WTC11 (cell line): ENCODE data around the gene EDC4. TPM values are rescaled to one million over a fixed set of nuclear protein-coding genes. Genes with fewer than 3 reads are reported as not detected.
A peak's percentile ranks its signal among the peaks of the same experiment; 100 is the strongest.

Experiments used
- CDX4 ChIP-seq: fragments of 250-450 bp; sonication (Bioruptor Pico); IDR thresholded peaks from 2 replicates; pipeline ENCODE4 v1.9.0; 2021; ENCODE audit warnings: moderate library complexity, mild to moderate bottlenecking, inconsistent platforms, borderline replicate concordance
- E2F4 ChIP-seq: sonication (generic); formaldehyde crosslinking; IDR thresholded peaks from 2 replicates; pipeline ENCODE4 v1.8.1; 2022; ENCODE audit warnings: low read depth, mild to moderate bottlenecking, moderate library complexity, missing genetic modification reagents, borderline replicate concordance
- EMX1 ChIP-seq: fragments of 250-450 bp; sonication (Bioruptor Pico); IDR thresholded peaks from 2 replicates; pipeline ENCODE4 v1.8.0; 2021; ENCODE audit warnings: mild to moderate bottlenecking
- ESRRA ChIP-seq: sonication (generic); formaldehyde crosslinking; IDR thresholded peaks from 2 replicates; pipeline ENCODE4 v1.8.1; 2022; ENCODE audit warnings: mild to moderate bottlenecking, missing genetic modification reagents, borderline replicate concordance
- FOXK1 ChIP-seq: sonication (generic); formaldehyde crosslinking; IDR thresholded peaks from 2 replicates; pipeline ENCODE4 v1.8.0; 2022; ENCODE audit warnings: mild to moderate bottlenecking, moderate library complexity, missing genetic modification reagents
- FOXP4 ChIP-seq: sonication (generic); formaldehyde crosslinking; IDR thresholded peaks from 2 replicates; pipeline ENCODE4 v1.8.0; 2022; ENCODE audit warnings: mild to moderate bottlenecking, missing genetic modification reagents
- NFYB ChIP-seq: sonication (generic); formaldehyde crosslinking; conservative IDR thresholded peaks from 2 replicates; pipeline ENCODE4 v1.8.0; 2022; ENCODE audit warnings: low read depth, missing genetic modification reagents
- PRDM15 ChIP-seq: sonication (generic); formaldehyde crosslinking; IDR thresholded peaks from 2 replicates; pipeline ENCODE4 v1.8.0; 2022; ENCODE audit warnings: missing genetic modification reagents
- SMAD3 ChIP-seq: sonication (generic); formaldehyde crosslinking; IDR thresholded peaks from 2 replicates; pipeline ENCODE4 v1.8.0; 2022; ENCODE audit warnings: missing genetic modification reagents, mild to moderate bottlenecking, borderline replicate concordance
- SP1 ChIP-seq: sonication (generic); formaldehyde crosslinking; conservative IDR thresholded peaks from 2 replicates; pipeline ENCODE4 v1.8.1; 2022; ENCODE audit warnings: missing genetic modification reagents
- STAT6 ChIP-seq: sonication (generic); formaldehyde crosslinking; conservative IDR thresholded peaks from 2 replicates; pipeline ENCODE4 v1.8.1; 2023; ENCODE audit warnings: mild to moderate bottlenecking, low read depth, missing genetic modification reagents, moderate library complexity
- USF1 ChIP-seq: sonication (generic); formaldehyde crosslinking; IDR thresholded peaks from 2 replicates; pipeline ENCODE4 v1.8.0; 2022; ENCODE audit warnings: mild to moderate bottlenecking, missing genetic modification reagents
- ZBTB43 ChIP-seq: sonication (generic); formaldehyde crosslinking; IDR thresholded peaks from 2 replicates; pipeline ENCODE4 v1.8.1; 2023; ENCODE audit warnings: mild to moderate bottlenecking, missing genetic modification reagents
- ZNF121 ChIP-seq: sonication (generic); formaldehyde crosslinking; IDR thresholded peaks from 2 replicates; pipeline ENCODE4 v1.8.0; 2023; ENCODE audit warnings: missing genetic modification reagents
- ZNF281 ChIP-seq: sonication (generic); formaldehyde crosslinking; IDR thresholded peaks from 2 replicates; pipeline ENCODE4 v1.8.0; 2023; ENCODE audit warnings: mild to moderate bottlenecking, missing genetic modification reagents
- ZNF416 ChIP-seq: fragments of 250-450 bp; sonication (Bioruptor Pico); IDR thresholded peaks from 2 replicates; pipeline ENCODE4 v1.9.0; 2021; ENCODE audit warnings: mild to moderate bottlenecking, inconsistent platforms
- total RNA-seq: library from RNA; stranded (reverse); gene quantifications from 3 replicates; pipeline ENCODE4 v1.2.3, GENCODE V29; 2021

Gene EDC4
- total RNA-seq, 1 experiment from 2014 or later, result 83.7 TPM

GRCh38 chr16:67842509-67843342 is 30.1 kb upstream of the EDC4 start (continued):
- TF ChIP-seq ZNF281 (CRISPR knock-in tag), result no peak; the same call in 1 of the 2 replicates
- TF ChIP-seq EMX1, result no peak
- TF ChIP-seq USF1, result no peak
- TF ChIP-seq FOXK1 (CRISPR knock-in tag), result peak; percentile 63
- no peak for TF ChIP-seq ZNF416 (CRISPR knock-in tag)
- no peak; the same call in 1 of the 2 replicates for TF ChIP-seq SP1 (CRISPR knock-in tag)
- TF ChIP-seq CDX4 (CRISPR knock-in tag), result no peak
- 0 out of 2 replicates have a peak, but pooled peaks have one; percentile 19 for TF ChIP-seq E2F4
- TF ChIP-seq STAT6 (CRISPR knock-in tag), result no peak
- TF ChIP-seq NFYB (CRISPR knock-in tag), result no peak
- TF ChIP-seq SMAD3 (CRISPR knock-in tag), result 0 out of 2 replicates have a peak, but pooled peaks have one; percentile 43
- no peak for TF ChIP-seq ESRRA (CRISPR knock-in tag)
- peak; percentile 82; the same call in 1 of the 2 replicates for TF ChIP-seq FOXP4 (CRISPR knock-in tag)
- TF ChIP-seq ZNF121 (CRISPR knock-in tag), result no peak
- 0 out of 2 replicates have a peak, but pooled peaks have one; percentile 9 for TF ChIP-seq PRDM15 (CRISPR knock-in tag)
- peak; percentile 55; the same call in 1 of the 2 replicates for TF ChIP-seq ZBTB43 (CRISPR knock-in tag)
